Keratinocyte (primary cell): ENCODE measurements around the gene PKNOX2. TPM values are rescaled to one million over a fixed set of nuclear protein-coding genes. Genes with fewer than 3 reads are reported as not detected.

Source experiments
- DNase-seq: peaks from one replicate; pipeline ENCODE4 v3.0.0-alpha.2; 2011; ENCODE audit warnings: low read depth, missing footprints, low spot score
- FAIRE-seq: peaks from 2 replicates; lab custom pipeline; 2011; peaks lifted over from hg19 to GRCh38; lab: Jason Lieb, UNC
- H2AFZ ChIP-seq: 2 replicates; pipeline ENCODE4 v1.6.0; 2012; ENCODE audit warnings: low read length, control low read depth, inconsistent platforms; ENCODE audit not compliant: control insufficient read depth
- H3K27ac ChIP-seq: 2 replicates; pipeline ENCODE4 v1.5.1; 2011; ENCODE audit warnings: low read length; ENCODE audit not compliant: control insufficient read depth, insufficient read depth
- H3K27me3 ChIP-seq: 3 replicates; pipeline ENCODE4 v1.6.0; 2011; ENCODE audit warnings: low read length; ENCODE audit not compliant: control insufficient read depth, insufficient read depth; ENCODE audit errors: extremely low read depth
- H3K36me3 ChIP-seq, 2 experiments: 2 replicates in 1 of 2; 3 replicates in 1 of 2; pipeline ENCODE4 v1.5.1; 2011; ENCODE audit warnings: low read length in 2 of 2, mild to moderate bottlenecking in 1 of 2; ENCODE audit not compliant: control insufficient read depth in 2 of 2, insufficient read depth in 2 of 2; ENCODE audit errors: extremely low read depth in 1 of 2
- H3K4me1 ChIP-seq: 3 replicates; pipeline ENCODE4 v1.5.1; 2011; ENCODE audit warnings: low read length; ENCODE audit not compliant: control insufficient read depth, insufficient read depth; ENCODE audit errors: extremely low read depth
- H3K4me2 ChIP-seq: 3 replicates; pipeline ENCODE4 v1.6.0; 2011; ENCODE audit warnings: low read depth, low read length; ENCODE audit not compliant: control insufficient read depth, insufficient read depth; ENCODE audit errors: extremely low read depth
- H3K4me3 ChIP-seq, 3 experiments: fragments of 200-600 bp in 1 of 3; sonication (generic) in 1 of 3; 2 replicates in 2 of 3; 3 replicates in 1 of 3; pipeline ENCODE4 v1.5.1; 2011 to 2016; ENCODE audit warnings: low read length in 3 of 3, mild to moderate bottlenecking in 3 of 3, control low read depth in 2 of 3, inconsistent platforms in 1 of 3, low read depth in 1 of 3, mixed read lengths in 1 of 3, mixed run types in 1 of 3, moderate library complexity in 1 of 3; ENCODE audit not compliant: control insufficient read depth in 2 of 3, insufficient read depth in 2 of 3; ENCODE audit errors: extremely low read depth in 1 of 3
- H3K79me2 ChIP-seq: 2 replicates; pipeline ENCODE4 v1.6.0; 2012; ENCODE audit warnings: low read length; ENCODE audit not compliant: control insufficient read depth, insufficient read depth
- H3K9ac ChIP-seq: 3 replicates; pipeline ENCODE4 v1.6.0; 2011; ENCODE audit warnings: low read length; ENCODE audit not compliant: control insufficient read depth, insufficient read depth; ENCODE audit errors: extremely low read depth
- H3K9me1 ChIP-seq: 3 replicates; pipeline ENCODE4 v1.6.0; 2011; ENCODE audit warnings: low read length; ENCODE audit not compliant: control insufficient read depth, insufficient read depth; ENCODE audit errors: extremely low read depth
- H3K9me3 ChIP-seq: 2 replicates; pipeline ENCODE4 v1.5.1; 2012; ENCODE audit warnings: low read depth, low read length; ENCODE audit not compliant: control insufficient read depth
- H4K20me1 ChIP-seq: 3 replicates; pipeline ENCODE4 v1.6.0; 2011; ENCODE audit warnings: low read length; ENCODE audit not compliant: control insufficient read depth, insufficient read depth; ENCODE audit errors: extremely low read depth
- EZH2 ChIP-seq: IDR thresholded peaks from one replicate; pipeline ENCODE4 v1.6.1; 2012; ENCODE audit warnings: inconsistent platforms, mild to moderate bottlenecking, low read length, moderate library complexity
- dilution Hi-C: fragments of 300-500 bp; cut with MboI; formaldehyde crosslinking; loops from one replicate; pipeline ENCODE4 v1.7.0; 2020; ENCODE audit warnings: low sequenced_read_pairs; ENCODE audit not compliant: extremely low pct_ligation_motif_present
- polyA plus RNA-seq, 5 experiments: library from polyadenylated mRNA; depleted of rRNA in 3 of 5; stranded (reverse) in 3 of 5; stranded (forward) in 1 of 5; unstranded in 1 of 5; fragments of >200 nt; gene quantifications; 1 replicate in 1 of 5; 2 replicates in 3 of 5; 3 replicates in 1 of 5; pipeline versions ENCODE4 v1.2.1 to v1.2.3, GENCODE V29; 2011 to 2012; ENCODE audit warnings: missing spikeins in 2 of 5, low read depth in 1 of 5, low replicate concordance in 1 of 5
- TF ChIP-seq, protein P1 (sequence below), 3 experiments: IDR thresholded peaks in 1 of 3; conservative IDR thresholded peaks in 1 of 3; optimal IDR thresholded peaks in 1 of 3; 2 replicates in 2 of 3; 3 replicates in 1 of 3; pipeline versions ENCODE3 to v1.5.1; 2011; ENCODE audit warnings: low read length in 3 of 3, mild to moderate bottlenecking in 3 of 3, moderate library complexity in 2 of 3, control low read depth in 1 of 3, inconsistent platforms in 1 of 3; ENCODE audit not compliant: insufficient read depth in 2 of 3; ENCODE audit errors: extremely low read depth in 1 of 3

PKNOX2 gene
- polyA plus RNA-seq, 1 donor (not counting 4 experiments of a cell fraction or from before 2014, with no cell fraction given), result 0.05 TPM

DNA sequence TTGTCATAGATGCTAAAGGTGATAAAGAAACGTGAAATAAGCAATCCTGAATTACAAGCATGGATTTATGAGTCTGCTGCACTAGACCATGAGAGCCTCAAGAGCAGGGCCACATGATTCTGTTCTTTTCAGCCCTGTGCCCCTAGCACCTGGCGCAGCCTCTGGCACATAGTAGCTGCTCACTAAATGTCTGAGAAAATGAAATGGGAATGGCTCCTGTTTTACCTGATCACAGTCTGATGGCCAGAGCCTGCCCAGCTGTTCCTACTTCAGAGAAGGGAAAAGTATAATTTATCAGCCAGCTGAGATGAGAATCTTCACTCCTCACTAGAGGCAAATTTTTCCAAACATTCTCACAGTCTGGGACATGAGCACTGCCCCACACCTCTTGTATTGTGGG, 10.7 kb upstream of the PKNOX2 start:
- H4K20me1 ChIP-seq, result no peaks in the 10 kb centered on the region
- no peaks in the 10 kb centered on the region for H3K9me1 ChIP-seq
- DNase-seq (no peak), FAIRE-seq (no peak)
- TF ChIP-seq, protein P1, sequence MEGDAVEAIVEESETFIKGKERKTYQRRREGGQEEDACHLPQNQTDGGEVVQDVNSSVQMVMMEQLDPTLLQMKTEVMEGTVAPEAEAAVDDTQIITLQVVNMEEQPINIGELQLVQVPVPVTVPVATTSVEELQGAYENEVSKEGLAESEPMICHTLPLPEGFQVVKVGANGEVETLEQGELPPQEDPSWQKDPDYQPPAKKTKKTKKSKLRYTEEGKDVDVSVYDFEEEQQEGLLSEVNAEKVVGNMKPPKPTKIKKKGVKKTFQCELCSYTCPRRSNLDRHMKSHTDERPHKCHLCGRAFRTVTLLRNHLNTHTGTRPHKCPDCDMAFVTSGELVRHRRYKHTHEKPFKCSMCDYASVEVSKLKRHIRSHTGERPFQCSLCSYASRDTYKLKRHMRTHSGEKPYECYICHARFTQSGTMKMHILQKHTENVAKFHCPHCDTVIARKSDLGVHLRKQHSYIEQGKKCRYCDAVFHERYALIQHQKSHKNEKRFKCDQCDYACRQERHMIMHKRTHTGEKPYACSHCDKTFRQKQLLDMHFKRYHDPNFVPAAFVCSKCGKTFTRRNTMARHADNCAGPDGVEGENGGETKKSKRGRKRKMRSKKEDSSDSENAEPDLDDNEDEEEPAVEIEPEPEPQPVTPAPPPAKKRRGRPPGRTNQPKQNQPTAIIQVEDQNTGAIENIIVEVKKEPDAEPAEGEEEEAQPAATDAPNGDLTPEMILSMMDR (optimal IDR thresholded peaks at IDR 0.05 in 1 of 3, IDR thresholded peaks at IDR 0.05 in 1 of 3, conservative IDR thresholded peaks at IDR 0.05 in 1 of 3; ENCODE audit: extremely low read depth in 1 of 3, insufficient read depth in 2 of 3, low read length in 3 of 3), result no peak
- TF ChIP-seq EZH2, result no peak
- H3K79me2 ChIP-seq, result no peaks in the 10 kb centered on the region
- H3K36me3 ChIP-seq, result no peaks in the 10 kb centered on the region
- H3K4me3 ChIP-seq, result no peak overlapping the region
- no peak overlapping the region for H3K4me2 ChIP-seq
- H2AFZ ChIP-seq, result no peak overlapping the region
- H3K27ac ChIP-seq, result no peak overlapping the region
- no peak overlapping the region for H3K9ac ChIP-seq
- dilution Hi-C loops, result no loop called here
- no peaks in the 10 kb centered on the region for H3K4me1 ChIP-seq
- H3K9me3 ChIP-seq, result no peaks in the 10 kb centered on the region
- H3K27me3 ChIP-seq, result peaks cover 8% of the 10 kb centered on the region

DNA sequence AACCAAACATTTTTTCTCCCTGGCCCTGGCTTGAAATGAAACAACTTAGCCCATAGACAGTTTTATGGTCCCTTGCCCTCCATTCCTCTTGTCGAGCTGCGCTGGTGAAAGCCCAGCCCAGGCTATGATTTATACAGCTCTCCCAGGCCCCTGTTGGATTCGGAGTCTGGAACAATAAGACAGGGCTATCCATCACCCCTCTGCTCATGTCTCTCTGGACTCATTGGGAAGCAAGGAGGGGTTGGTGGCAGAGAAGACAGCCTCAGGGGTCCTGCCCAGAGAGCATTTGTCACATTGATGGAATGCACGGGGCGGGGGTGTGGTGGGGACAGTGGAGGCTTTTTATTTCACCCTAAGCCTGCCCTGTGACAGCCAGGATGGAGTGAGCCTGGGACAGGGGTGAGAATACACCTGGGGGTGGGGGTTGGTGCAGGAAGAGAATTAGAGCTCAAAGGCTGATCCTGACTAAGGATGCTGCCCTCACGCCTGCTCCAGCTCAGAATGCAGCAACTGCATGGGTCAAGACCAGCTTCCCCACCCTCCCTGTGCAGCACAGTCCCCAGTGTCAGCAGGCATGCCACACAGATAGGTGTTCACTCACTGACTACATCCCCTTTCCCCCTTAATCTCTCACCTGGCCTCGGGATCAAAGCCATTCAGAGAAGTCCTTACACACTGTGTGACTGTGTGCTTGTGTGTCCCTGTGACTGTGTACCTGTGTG, 10.0 kb upstream of the PKNOX2 start:
- Histone ChIP-seq H3K36me3 (no peaks in the 10 kb centered on the region), H3K9me3 (no peaks in the 10 kb centered on the region), H3K27me3 (peaks cover 8% of the 10 kb centered on the region), H3K4me3 (no peak overlapping the region), H2AFZ (no peak overlapping the region), H3K79me2 (no peaks in the 10 kb centered on the region), H4K20me1 (no peaks in the 10 kb centered on the region), H3K4me2 (no peak overlapping the region), H3K9me1 (no peaks in the 10 kb centered on the region), H3K27ac (no peak overlapping the region), H3K4me1 (no peaks in the 10 kb centered on the region), H3K9ac (no peak overlapping the region)
- dilution Hi-C loops, result no loop called here
- TF ChIP-seq, protein P1 (optimal IDR thresholded peaks at IDR 0.05 in 1 of 3, IDR thresholded peaks at IDR 0.05 in 1 of 3, conservative IDR thresholded peaks at IDR 0.05 in 1 of 3; ENCODE audit: extremely low read depth in 1 of 3, insufficient read depth in 2 of 3, low read length in 3 of 3), result no peak
- TF ChIP-seq EZH2, result no peak
- FAIRE-seq (no peak), DNase-seq (no peak)
